DMS53 treated with DMSO at 0.1 percent for 48 hours (cell line): Measurements from ENCODE around the gene ELAVL3.
"Not testable (repeated sequence)": the region's sequence is repeated elsewhere in the genome, so short reads cannot be mapped to it uniquely, and the experiment has no call there.

Experiments
- DNase-seq: peaks from one replicate; lab custom pipeline; 2025; ENCODE audit not compliant: unreplicated experiment; lab: John Stamatoyannopoulos, UW

Gene ELAVL3

DNA sequence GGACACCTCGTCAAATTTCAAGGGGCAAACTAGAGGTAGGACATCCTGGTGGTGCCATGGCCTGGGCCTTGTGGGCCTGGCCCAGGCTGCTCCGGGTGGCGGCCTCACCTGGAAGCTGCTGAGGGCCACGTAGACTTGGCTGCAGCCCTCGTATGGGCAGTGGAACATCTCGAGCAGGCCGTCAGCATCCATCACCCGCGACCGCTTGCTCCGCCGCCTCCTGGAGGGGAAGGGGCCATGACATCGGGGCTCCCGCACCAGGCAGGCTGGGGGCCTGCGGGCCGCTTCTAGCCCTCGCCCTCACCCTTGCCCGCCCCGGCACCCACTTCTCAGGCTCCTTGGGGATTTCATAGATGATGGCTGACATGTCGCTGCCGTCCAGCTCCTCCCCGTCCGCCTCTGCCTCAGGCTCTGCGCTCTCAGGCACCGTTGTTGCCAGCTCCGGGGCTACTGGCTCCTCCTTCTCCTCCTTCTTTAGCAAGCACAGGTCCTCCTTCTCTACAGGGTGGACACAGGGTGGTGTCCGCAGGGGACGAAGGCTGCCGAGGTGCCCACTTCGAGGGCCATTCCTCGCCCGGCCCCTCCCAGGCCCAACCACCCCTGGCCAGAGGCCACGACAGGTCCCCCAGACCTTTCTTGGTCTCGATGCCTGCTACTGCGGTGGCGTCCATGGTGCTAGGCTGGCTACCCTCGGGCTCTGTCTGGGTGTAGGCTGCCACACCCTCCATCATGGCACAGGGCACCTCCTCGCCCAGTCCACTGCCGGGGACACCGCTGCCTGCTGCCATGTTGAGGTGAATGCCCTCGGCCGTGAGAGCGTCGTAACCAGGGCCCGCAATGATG is 6.0 kb upstream of the ELAVL3 start:
- DNase-seq: no peak

DNA sequence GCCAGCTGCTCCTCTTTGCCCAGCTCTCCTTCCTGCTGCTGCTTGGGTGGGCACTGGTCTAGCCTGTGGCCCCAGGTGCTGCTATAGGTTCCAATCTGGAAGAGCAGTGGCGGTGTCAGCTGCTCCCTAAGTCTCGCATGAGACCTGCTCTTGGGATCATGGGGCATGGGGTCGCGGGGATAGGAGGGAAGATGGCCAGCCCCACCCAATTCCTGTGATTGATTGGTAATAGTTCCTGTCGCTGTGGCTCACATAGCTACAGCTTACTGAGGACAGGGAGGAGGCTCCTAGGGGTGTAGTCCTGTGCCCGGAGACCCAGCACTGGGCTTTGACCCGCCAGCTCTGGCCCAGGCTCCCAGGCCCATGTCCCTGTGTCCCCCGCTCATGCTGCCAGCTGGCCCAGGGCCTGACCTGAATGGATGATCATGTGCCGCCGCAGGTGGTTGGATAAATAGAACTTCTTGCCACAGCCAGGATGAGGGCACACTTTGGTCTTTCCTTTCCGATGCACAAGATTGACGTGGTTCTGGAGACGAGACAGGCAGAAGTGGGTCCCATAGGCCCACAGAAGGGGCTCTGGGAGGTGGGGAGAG is 4.5 kb upstream of the ELAVL3 start:
- DNase-seq: no peak

DNA sequence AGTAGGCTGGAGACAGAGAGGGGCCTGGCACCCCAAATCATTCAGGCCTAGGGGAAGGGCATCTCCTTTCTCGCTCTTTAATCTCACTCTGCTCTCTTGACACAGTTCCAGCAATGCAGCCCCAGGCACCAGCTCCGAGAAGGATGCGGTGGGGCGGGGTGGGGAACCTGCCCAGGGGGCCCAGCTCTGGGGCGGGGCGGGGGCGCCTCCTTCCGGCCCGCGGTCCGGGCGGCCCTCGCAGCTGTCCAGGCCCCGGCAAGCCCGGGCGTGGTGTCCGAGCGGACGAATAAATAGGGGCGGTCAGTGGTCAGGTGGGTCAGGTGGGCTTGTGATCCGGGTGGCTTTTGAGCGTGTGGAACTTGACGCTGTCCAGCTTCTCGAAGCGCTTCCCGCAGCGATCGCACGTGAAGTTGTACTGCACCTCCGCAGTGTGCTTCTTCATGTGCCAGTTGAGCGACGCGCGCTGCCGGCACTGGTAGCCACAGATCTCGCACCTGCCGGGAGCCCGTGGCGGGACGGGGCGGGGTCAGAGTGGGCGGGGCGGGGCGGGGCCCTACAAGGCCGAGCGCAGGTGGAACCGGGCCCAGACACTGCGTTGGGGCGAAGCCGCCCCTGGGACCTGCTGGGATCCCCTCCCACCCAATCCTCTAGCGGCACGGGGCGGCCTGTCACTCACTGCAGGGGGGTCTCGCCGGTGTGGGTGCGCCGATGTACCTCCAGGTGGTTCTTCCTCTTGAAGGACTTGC is 2.7 kb upstream of the ELAVL3 start:
- DNase-seq: no peak

DNA sequence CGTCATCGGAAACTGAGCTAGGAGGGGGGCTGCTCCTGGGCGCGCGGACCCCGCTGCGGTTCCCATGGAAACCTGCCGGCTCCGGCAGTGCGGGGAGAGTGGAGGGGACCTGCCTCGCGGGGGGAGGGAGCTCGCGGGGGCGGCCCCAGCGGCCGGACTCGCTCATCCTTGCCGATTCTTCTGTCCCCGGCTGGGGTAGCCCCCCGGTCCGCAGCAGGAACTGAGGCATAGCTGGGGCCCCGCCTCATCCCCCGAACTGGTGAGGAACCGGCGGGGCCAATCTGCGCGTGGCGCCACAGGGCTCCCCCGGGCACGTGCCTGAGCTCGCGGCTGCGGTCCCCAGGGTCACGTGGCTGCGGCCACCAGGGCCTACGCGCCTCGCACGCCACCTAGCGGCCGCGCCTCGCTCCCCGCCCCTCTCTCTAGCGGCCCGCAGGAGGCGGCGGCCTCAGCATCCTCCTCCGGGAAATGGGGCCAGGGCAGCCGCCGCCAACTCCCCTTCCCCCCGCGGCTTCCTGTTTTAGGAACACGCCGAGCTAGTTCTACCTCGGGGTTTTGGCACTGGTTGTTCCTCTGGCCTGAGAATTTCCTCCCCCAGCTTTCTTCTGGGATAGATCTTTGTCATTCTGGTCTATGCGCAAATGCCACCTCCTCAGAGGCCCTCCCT is 1.7 kb upstream of the ELAVL3 start:
- peak; percentile 46 for DNase-seq

DNA sequence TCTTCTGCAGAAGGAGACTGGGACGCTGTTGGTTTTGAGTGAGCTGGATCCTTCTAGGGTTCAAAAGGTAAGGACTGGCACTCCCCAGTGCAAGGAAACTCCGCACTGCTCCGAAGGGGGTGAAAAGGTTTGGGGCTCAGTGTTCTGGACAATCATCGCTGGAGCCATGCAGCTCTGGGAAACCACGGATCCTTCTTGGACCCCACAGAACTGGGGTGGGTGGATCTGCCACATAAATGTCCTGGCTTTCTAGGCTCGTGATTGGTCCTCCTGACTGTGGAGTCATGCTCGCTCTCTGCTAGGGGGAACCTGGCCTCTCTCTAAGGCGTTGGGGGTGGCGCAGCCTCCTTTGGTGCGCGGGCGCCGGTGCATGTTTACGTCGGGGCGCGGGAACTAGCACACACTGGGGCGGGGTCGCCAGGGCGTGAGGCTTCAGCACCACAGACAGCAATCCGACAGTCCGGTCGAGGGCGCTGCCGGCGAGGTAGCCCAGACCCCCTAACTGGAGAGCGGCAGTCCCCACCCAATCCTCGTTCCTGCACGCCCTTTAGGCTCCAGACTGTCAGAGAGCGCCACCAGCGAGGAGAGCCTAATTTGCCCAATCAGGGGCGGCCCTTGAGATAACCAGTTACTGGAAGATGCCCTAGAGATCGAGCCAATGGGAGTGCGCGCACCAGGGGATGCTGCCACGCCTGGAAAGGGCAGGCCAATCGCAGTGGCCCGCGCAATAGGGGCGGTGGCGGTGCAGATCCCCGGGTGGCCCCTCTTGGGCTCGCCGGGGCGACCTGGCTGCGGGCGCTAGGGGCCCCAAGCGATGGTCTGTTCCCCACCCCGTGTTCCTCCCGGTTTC is 913 bp upstream of the ELAVL3 start:
- peak; percentile 84 for DNase-seq

DNA sequence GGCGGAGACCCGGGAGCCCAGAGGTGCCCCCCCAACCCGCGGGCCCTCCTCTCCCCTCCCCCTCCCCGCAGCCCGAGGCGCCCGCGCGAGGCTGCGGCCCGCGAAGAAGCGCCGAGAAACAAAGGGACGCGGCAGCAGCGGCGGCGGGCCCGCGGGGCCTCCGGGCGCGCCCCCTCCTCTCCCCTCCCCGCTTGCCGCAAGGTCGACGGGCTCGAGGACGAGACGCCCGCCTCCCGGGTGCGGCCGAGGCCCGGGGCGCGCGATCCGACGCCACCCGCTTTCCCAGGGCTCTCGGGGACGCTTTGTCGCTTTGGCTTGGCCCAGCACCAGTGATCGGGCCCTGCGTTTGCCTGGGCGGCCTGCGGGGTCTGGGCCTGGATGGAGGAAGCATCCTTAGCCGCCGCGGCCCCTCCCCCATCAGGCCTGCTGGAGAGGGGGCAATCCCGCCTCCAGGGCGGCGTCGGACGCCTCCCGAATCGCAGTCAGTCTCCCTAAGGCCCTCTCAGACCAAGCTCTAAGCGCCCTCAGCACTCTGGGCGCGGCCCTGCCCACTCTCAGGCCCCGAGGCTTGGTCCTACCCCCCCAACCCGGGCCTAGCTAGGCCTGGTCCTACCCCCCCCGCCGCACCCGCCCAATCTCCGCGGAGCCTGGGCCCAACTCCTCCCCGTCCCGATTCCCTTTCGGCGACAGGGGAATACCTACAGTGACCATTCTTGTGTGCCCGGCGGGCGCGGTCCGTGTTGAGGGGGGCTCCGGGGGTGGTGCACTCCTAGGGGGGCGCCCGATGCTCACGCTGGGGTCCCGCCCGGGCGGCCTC is 740 bp downstream of the ELAVL3 start:
- no peak for DNase-seq

DNA sequence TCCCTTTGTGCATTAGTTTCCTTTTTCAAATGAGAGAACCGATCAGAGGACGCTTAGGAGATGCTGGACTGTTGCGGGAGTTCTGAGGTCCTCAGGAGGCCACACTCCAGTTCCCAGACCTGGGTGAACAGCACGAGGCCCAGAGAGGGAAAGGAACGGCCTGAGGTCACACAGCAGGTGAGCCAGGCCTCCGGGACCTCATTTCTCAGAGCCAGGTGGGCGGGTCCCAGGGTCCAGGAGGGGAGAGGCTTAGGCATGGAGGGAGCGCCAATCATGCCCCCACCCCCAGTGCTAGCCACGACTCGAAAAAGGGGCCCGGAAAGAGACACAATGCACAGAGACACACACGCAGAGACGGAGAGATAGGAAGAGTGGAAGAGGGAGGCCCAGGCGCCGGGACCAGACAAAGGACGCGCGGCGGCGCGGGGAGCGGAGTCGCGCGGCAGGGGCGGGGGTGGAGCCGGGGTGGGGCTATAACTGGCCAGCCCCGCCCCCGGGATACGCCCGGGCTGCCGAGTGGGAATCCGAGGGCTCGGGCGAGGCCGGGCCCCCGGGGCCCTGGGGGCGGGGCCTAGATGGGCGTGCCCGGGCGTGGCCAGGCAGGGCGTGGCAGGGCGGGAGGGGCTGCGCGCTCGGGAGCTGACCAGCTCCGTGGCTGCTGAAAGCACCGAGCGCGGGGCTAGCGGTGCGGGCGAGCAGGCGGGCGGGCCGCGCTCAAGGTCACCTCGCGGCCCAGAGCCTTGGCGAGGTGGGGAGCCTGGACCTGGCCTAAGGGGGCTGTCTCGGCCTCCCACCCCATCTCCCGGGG is 1.6 kb downstream of the ELAVL3 start:
- DNase-seq: peak; percentile 6

DNA sequence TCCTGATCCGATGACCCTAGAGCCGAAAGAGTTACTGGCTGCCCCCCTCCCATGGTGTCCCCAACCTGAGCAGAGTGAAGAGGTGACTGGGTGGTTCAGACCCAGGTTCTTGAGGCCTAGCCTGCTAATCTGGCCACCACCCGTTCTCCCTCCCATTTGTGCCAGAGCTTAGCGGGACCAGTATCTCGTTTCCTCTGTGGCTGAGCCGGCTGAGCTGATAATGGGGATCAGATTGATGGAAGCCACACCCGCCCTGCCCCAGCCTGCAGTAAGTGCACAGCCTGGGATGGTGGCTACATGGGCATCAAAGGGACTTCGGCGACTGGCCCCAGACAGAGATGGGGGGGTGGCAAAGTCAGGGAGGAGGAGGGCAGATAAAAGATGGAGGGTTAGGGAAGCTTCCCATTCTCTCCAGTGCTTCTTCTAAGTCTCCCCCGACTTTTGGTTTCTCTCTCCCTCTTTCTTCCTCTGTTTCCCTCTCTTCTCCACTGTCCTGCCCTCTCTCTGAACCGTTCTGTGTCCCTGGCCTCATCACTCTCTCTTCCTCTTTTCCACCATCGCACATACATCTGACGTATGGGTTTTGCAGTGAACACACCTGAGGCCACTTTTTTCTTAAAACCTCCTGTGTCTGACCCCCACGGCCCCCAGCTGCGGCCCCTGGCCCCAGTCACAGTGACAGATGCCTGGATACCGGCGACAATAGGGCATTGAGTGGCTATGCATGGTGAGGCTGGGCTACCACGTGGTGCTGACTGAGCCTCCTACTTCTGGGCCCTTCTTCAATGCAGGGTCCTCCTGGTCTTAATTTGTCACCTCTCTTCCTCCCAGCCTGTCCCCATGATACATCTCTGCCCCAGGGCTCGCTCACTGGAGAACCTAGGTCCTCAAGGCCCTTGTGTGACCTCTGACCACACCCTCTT is 2.4 kb downstream of the ELAVL3 start:
- no peak for DNase-seq

DNA sequence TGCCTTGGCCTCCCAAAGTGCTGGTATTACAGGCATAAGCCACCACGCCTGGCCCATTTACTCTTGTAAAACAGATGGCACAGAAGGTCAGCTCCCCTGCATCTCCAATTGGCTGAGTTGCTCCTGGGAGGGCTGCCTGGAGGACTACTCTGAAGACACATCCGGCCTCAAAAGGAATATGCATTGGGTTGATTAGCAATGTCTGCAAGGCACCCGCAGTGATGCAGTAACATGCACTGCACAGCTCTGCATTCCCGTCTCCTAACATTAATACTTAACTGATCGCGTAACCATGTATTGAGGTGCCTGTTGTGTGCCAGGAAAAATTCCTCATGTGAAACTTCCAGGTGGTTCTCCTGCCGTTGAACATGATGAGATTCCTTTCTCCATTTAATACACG is 5.0 kb downstream of the ELAVL3 start:
- DNase-seq: no peak

DNA sequence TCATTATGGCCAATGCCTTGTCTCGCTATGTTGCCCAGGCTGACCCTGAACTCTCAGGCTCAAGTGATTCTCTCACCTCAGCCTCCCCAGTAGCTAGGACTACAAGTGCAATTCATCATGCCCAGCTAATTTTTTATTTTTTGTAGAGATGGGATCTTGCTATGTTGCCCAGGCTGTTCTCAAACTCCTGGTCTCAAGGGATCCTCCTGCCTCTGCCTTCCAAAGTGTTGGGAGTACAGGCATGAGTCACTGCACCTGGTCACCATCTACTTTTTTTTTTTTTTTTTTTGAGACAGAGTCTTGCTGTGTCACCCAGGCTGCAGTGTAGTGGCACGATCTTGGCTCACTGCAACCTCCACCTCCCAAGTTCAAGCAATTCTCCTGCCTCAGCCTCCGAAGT is 5.5 kb downstream of the ELAVL3 start:
- not testable (repeated sequence) for DNase-seq

DNA sequence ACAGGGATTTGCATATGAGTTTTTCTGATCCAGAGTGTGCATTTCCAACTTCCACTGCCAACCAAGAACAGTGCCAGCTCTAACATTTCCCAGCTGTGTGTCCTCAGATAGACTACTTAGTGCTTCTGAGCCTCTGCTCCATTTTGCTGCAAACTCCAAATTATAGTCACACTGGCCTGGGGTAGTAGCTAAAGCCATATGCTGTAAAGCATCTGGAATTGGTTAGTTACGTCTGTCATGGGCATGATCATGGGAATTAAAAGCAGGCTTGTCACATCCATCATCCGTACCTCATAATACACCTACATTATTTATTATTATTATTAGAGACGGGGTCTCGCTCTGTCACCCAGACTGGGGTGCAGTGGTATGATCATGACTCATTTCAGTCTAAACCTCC is 7.1 kb downstream of the ELAVL3 start:
- DNase-seq: no peak

DNA sequence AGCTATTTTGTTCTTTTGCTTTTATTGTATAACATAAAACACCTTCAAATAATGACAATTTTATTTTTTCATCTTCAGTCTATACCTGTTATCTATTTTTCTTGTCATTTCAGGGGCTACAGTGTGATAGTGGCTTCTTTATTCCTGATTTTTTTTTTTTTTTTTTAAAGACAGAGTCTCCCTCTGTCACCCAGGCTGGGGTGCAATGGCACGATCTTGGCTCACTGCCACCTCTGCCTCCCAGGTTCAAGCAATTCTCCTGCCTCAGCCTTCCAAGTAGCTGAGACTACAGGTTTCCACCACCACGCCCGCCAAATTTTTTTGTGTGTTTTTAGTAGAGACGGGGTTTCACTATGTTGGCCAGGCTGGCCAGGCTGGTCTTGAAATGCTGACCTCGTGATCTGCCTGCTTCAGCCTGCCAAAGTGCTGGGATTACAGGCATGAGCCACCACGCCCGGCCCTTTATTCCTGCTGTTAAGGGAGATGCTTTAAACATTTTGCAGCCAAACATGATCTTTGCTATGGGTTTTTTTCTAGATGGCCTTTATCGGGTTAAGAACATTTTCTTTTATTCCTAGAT is 12.5 kb downstream of the ELAVL3 start:
- DNase-seq: not testable (repeated sequence)

DNA sequence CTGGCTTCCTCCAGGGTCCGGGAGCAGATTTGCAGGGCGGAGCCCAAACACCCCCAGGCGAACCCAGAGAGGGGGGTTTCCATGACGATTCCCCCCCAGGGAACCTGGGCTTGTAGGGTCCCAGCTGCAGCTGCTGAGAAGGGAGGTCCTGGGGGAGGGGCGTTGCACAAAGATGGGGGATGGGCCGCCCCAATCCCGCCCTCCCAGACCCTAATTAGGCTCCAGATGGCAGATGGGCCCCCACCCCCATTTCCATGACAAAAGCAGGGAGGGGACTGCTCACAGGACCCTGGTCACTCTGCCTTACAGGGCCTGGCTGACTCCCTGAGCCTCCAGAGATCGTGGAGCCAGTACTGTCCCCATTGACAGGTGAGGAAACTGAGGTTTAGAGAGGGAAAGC is 15.2 kb downstream of the ELAVL3 start:
- DNase-seq: no peak

DNA sequence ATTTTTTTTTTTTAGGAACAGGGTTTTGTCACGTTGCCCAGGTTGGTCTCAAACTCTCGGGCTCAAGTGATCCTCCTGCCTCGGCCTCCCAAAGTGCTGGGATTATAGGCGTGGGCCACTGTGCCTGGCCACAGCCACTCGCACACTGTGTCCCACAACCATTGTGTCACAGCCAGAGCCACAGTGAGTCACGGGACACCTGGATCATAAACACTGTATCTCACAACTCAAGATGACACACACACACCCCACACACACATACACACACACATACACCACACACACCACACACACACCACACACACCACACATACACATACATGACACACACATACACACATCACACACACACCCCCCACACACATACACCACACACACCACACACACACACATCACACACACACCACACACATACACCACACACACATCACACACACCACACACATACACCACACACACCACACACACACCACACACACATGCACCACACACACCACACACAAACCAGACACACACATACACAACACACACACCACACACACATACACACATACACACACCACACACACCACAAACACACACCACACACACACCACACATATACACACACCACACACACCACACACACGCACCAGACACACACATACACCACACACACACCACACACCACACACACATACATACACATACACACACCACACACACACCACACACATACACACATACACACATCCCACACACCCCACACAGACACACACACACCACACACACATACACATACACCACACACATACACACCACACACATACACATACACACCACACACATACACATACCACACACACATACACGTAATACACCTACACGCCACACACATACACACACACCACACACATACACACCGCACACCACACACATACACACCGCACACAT is 16.2 kb downstream of the ELAVL3 start:
- no peak for DNase-seq

DNA sequence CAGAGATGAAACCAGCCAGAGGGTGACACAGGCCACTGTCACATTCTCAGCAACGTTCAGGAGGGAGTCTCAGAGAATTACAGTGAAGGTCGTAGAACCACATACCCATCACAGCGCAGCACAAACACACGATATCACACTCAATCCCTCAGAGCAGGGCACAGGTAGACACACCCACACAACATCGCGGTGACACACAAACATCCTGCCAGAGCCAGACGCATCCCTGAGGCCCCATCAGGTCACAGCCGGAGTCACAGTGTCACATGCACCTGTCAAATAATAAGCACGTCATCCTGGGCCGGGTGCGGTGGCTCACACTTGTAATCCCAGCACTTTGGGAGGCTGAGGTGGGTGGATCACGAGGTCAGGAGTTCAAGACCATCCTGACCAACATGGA is 17.5 kb downstream of the ELAVL3 start:
- DNase-seq: no peak

DNA sequence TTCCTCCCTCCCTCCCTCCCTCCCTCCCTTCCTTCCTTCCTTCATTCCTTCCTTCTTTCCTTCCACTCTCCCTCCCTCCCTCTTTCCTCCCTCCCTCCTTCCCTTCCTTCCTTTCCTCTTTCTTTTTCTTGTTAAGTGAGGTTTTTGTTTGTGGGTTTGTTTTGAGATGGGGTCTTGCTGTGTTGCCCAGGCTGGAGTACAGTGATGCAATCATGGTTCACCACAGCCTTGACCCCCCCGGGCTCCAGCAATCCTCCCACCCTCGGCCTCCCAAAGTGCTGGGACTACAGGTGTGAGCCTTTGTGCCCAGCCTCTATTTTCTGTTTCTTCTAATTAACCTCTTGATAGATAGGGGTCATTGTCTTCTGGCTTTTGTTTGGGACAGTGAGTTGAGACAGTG is 19.4 kb downstream of the ELAVL3 start:
- DNase-seq: no peak
